Measurements from ENCODE around the gene DACH1. TPM values are rescaled to one million over a fixed set of nuclear protein-coding genes. Genes with fewer than 3 reads are reported as not detected.

The DACH1 gene
- total and polyA plus RNA-seq, 2 donors (not counting 3 experiments of a cell fraction or from before 2014, with no cell fraction given) = 8.6 to 28.3 TPM

- CTCF ChIA-PET = interaction anchor here (0.6 to 6.5 kb wide), 8 partner anchors 11 to 918 kb away, joined by 3 to 76 read pairs (median 18); partner anchors contain the start of gene DACH1
- no TSS peak for BruUV-seq (replicated peaks)
- no peak for DNase-seq (ENCODE audit: low read depth, low spot score)
- H3K4me1 ChIP-seq (ENCODE audit: control insufficient read depth, extremely low read depth, insufficient read depth, low read length) = no peaks in the 10 kb centered on the region
- H3K9ac ChIP-seq (replicated peaks; ENCODE audit: extremely low read depth, insufficient read depth, low read length) = no peak overlapping the region
- H3K4me2 ChIP-seq (ENCODE audit: insufficient read depth, low read length) = no peak overlapping the region
- TF ChIP-seq FOS (IDR thresholded peaks at IDR 0.05; ENCODE audit: borderline replicate concordance, insufficient read depth, low read length) (no peak), MYC (IDR thresholded peaks at IDR 0.05; ENCODE audit: low read depth, low read length) (no peak), MAX (IDR thresholded peaks at IDR 0.05; ENCODE audit: insufficient read depth, insufficient read length) (no peak), JUN (IDR thresholded peaks at IDR 0.05; ENCODE audit: borderline replicate concordance, insufficient read depth, insufficient read length, low read depth) (no peak), GATA2 (IDR thresholded peaks at IDR 0.05; ENCODE audit: insufficient read depth, insufficient read length, low read depth, low read length) (no peak), CTCF (IDR thresholded peaks at IDR 0.05; ENCODE audit: extremely low read depth in 1 of 2, insufficient read depth in 1 of 2, low read depth in 1 of 2, low read length in 2 of 2) (no peak), POLR2AphosphoS5 (IDR thresholded peaks at IDR 0.05; ENCODE audit: insufficient read depth, low read depth, low read length) (no peak), EZH2 (IDR thresholded peaks at IDR 0.05; ENCODE audit: borderline replicate concordance, low read depth, low read length, severe bottlenecking) (no peak), POLR2A (IDR thresholded peaks at IDR 0.05; ENCODE audit: low read depth, low read length) (no peak)
- no peak overlapping the region for H2AFZ ChIP-seq (ENCODE audit: low read depth, low read length)
- H3K27ac ChIP-seq (ENCODE audit: insufficient read depth, low read depth, low read length) = no peak overlapping the region
- H3K36me3 ChIP-seq (ENCODE audit: control insufficient read depth in 2 of 2, extremely low read depth in 1 of 2, insufficient read depth in 2 of 2, low read length in 2 of 2) = no peaks in the 10 kb centered on the region
- peaks cover under 1% of the 10 kb centered on the region for H3K9me1 ChIP-seq (replicated peaks; ENCODE audit: control insufficient read depth, extremely low read depth, insufficient read depth, low read length)
- H3K27me3 ChIP-seq (ENCODE audit: control insufficient read depth in 2 of 2, insufficient read depth in 2 of 2, low read length in 2 of 2) = no peaks in the 10 kb centered on the region
- intact Hi-C loops (cut with micrococcal nuclease) (no loop called here), dilution Hi-C loops (cut with MboI; ENCODE audit: extremely low pct_ligation_motif_present, low sequenced_read_pairs) (no loop called here)
- H3K9me3 ChIP-seq (replicated peaks; ENCODE audit: control insufficient read depth, insufficient read depth, low read length) = no peaks in the 10 kb centered on the region
- FAIRE-seq = no peak
- no peaks in the 10 kb centered on the region for H3K79me2 ChIP-seq (ENCODE audit: control insufficient read depth, insufficient read depth, low read length)
- H3K4me3 ChIP-seq (replicated peaks in 1 of 3; ENCODE audit: insufficient read depth in 1 of 3, low read depth in 1 of 3, low read length in 3 of 3) = no peak overlapping the region
- H4K20me1 ChIP-seq (replicated peaks; ENCODE audit: control insufficient read depth, extremely low read depth, insufficient read depth, low read length) = no peaks in the 10 kb centered on the region
- POLR2A ChIA-PET = no interaction called here
These were observed 10.3 kb upstream of the DACH1 start for GRCh38 chr13:71877256-71877653.

Measured in endothelial cell of umbilical vein (primary cell).